Thyroid gland (tissue), 4 donors: ENCODE data around the gene MOCOS. TPM values are rescaled to one million over a fixed set of nuclear protein-coding genes. Genes with fewer than 3 reads are reported as not detected.

ENCODE experiments used
- DNase-seq, 2 donors: peaks; one replicate each; pipeline ENCODE4 v3.0.0-alpha.2; 2019
- H3K27ac ChIP-seq, 3 donors: fragments of 200-600 bp; sonication (generic); 1 replicate in 2 of 3; 2 replicates in 1 of 3; pipeline ENCODE4 v1.5.1; 2016 to 2019; ENCODE audit warnings: mild to moderate bottlenecking in 1 of 3, moderate library complexity in 1 of 3
- H3K27me3 ChIP-seq: fragments of 200-600 bp; sonication (generic); one replicate; pipeline ENCODE4 v1.5.1; 2019
- H3K36me3 ChIP-seq, 2 donors: fragments of 200-600 bp; sonication (generic); one replicate each; pipeline ENCODE4 v1.5.1; 2016 to 2019
- H3K4me1 ChIP-seq, 2 donors: fragments of 200-600 bp; sonication (generic); one replicate each; pipeline ENCODE4 v1.5.1; 2017 to 2019
- H3K4me3 ChIP-seq, 3 donors: fragments of 200-600 bp; sonication (generic); replicated peaks in 1 of 3; 1 replicate in 2 of 3; 2 replicates in 1 of 3; pipeline ENCODE4 v1.5.1; 2016; ENCODE audit warnings: mild to moderate bottlenecking in 1 of 3
- H3K9me3 ChIP-seq: fragments of 200-600 bp; sonication (generic); one replicate; pipeline ENCODE4 v1.5.1; 2017
- POLR2A ChIP-seq, 2 donors: fragments of 450-650 bp; IDR thresholded peaks; one replicate each; pipeline ENCODE4 v1.6.1; 2017; ENCODE audit warnings: antibody characterized with exemption in 2 of 2, mild to moderate bottlenecking in 2 of 2, moderate library complexity in 1 of 2
- WGBS, 2 donors: methylation state at CpG; one replicate each; pipeline ENCODE4 v1.1.5; 2017; 5-methylcytosine and 5-hydroxymethylcytosine counted together
- intact Hi-C: fragments of 100-400 bp; cut with DNase I; formaldehyde crosslinking; loops from one replicate; pipeline ENCODE4 v1.15.1; 2023
- total RNA-seq, 4 donors: library from RNA; depleted of rRNA; stranded (reverse); fragments of >200 nt; gene quantifications; one replicate each; pipeline ENCODE4 v1.2.3, GENCODE V29; 2016
- TF ChIP-seq, protein P1 (sequence below), 6 experiments: fragments of 200-600 bp in 3 of 6; fragments of 450-650 bp in 3 of 6; sonication (generic) in 3 of 6; IDR thresholded peaks; one replicate each; pipeline ENCODE4 v1.5.1; 2016 to 2019; ENCODE audit warnings: antibody characterized with exemption in 6 of 6, mild to moderate bottlenecking in 2 of 6, inconsistent platforms in 1 of 6, moderate library complexity in 1 of 6

MOCOS gene
- total RNA-seq, 4 donors from 2014 or later: 0.45 to 1.0 (median 0.75) TPM

DNA sequence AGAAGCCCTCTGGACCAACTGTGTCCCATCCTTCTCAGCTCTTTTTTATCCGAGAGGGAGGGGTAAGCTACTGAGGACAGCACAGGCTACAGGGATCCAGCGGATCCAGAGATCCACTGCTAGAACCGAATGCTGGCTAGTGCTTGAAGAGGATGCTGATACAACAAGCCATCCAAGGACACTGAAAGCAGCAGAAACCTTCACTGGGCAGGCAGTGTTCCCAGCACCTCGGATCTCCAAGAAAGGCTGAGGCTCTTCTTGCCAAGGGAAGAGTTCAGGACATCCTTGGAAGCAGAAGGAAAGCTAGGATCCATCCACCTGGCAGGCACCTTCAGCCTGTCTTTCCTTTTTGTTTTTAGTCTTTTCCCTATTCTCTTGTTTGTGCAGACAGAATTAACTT lies 97.0 kb downstream of the MOCOS start:
- H3K36me3 ChIP-seq: no peaks in the 10 kb centered on the region
- no peak overlapping the region for H3K4me3 ChIP-seq
- H3K27ac ChIP-seq: no peak overlapping the region
- intact Hi-C loops: loop anchor here (2.0 to 10.0 kb wide), 2 partner anchors 267 to 529 kb away; no protein-coding TSS in a partner anchor
- WGBS, 2 donors: 40 to 47% methylated on average over 4 of the region's 4 CpGs
- no peaks in the 10 kb centered on the region for H3K9me3 ChIP-seq
- no peaks in the 10 kb centered on the region for H3K4me1 ChIP-seq
- DNase-seq: no peak
- TF ChIP-seq POLR2A (IDR thresholded peaks at IDR 0.05): no peak
- TF ChIP-seq, protein P1, sequence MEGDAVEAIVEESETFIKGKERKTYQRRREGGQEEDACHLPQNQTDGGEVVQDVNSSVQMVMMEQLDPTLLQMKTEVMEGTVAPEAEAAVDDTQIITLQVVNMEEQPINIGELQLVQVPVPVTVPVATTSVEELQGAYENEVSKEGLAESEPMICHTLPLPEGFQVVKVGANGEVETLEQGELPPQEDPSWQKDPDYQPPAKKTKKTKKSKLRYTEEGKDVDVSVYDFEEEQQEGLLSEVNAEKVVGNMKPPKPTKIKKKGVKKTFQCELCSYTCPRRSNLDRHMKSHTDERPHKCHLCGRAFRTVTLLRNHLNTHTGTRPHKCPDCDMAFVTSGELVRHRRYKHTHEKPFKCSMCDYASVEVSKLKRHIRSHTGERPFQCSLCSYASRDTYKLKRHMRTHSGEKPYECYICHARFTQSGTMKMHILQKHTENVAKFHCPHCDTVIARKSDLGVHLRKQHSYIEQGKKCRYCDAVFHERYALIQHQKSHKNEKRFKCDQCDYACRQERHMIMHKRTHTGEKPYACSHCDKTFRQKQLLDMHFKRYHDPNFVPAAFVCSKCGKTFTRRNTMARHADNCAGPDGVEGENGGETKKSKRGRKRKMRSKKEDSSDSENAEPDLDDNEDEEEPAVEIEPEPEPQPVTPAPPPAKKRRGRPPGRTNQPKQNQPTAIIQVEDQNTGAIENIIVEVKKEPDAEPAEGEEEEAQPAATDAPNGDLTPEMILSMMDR (IDR thresholded peaks at IDR 0.05): no peak
- no peaks in the 10 kb centered on the region for H3K27me3 ChIP-seq

DNA sequence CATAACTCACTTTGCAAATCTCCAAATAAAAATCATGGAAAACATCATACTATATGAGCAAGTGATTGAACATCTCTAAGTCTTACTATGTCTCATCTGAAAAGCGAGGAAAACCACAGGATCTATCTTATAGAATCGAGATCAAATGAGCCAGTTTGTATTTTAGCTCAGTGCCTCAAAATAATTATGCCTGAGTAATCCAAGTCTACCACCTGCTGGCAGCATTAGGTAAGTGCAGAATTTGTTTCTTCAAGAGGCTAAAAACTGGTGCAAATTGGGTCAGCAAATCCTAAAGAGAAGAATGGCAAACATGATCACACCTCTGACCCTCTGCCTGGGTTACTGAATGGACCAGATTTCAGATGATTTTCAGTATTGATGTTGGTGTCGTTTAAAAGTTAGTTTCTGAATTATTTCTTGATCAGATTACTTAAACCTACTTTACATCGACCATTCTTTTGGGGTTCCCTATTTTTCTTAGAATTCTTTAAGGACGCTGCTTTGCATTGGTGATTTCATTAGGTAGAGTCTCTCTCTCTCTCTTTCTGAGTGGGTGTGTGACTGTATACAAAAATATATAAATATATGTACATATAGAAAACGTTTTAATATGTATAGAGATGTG lies 97.5 kb downstream of the MOCOS start:
- intact Hi-C loops: loop anchor here (2.0 to 10.0 kb wide), 3 partner anchors 187 to 530 kb away; no protein-coding TSS in a partner anchor

DNA sequence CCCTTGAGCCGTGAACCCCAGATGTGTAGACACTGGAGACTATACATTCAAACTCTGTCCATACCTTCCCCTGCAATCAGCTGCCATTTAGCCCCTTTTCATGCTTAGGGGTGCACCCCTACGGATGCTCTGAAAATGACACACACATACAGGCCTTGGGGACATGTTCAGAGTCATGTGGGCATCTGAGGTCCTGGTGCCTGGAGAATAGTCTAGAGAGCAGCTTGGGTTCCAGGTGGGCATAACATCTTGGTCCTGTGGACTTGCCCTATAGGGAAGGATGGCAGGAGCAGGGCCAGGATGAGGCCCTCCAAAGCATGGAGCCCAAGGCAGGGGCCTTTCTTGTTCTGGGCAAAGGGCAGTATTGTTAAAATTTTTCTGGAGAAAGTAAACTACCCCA lies 100.4 kb downstream of the MOCOS start:
- intact Hi-C loops: loop anchor here (5.0 to 10.0 kb wide), 2 partner anchors 190 to 533 kb away; no protein-coding TSS in a partner anchor
- no peaks in the 10 kb centered on the region for H3K9me3 ChIP-seq
- no peak overlapping the region for H3K27ac ChIP-seq
- no peak overlapping the region for H3K4me3 ChIP-seq
- H3K36me3 ChIP-seq: no peaks in the 10 kb centered on the region
- TF ChIP-seq, protein P1 (IDR thresholded peaks at IDR 0.05): no peak
- no peak for TF ChIP-seq POLR2A (IDR thresholded peaks at IDR 0.05)
- 84 to 97% methylated on average over 2 of the region's 2 CpGs for WGBS, 2 donors
- no peaks in the 10 kb centered on the region for H3K27me3 ChIP-seq
- DNase-seq: no peak
- no peaks in the 10 kb centered on the region for H3K4me1 ChIP-seq

More for the DNA sequence above, 97.5 kb downstream of the MOCOS start:
- no peaks in the 10 kb centered on the region for H3K4me1 ChIP-seq
- 30 to 33% methylated on average over 6 of the region's 6 CpGs for WGBS, 2 donors
- H3K27ac ChIP-seq: no peak overlapping the region
- DNase-seq: peak; percentile 37 to 44
- no peak for TF ChIP-seq POLR2A (IDR thresholded peaks at IDR 0.05)
- TF ChIP-seq, protein P1 (IDR thresholded peaks at IDR 0.05): peak; percentile 81 to 93 (median 88)
- H3K9me3 ChIP-seq: no peaks in the 10 kb centered on the region
- no peak overlapping the region for H3K4me3 ChIP-seq
- H3K36me3 ChIP-seq: no peaks in the 10 kb centered on the region
- H3K27me3 ChIP-seq: no peaks in the 10 kb centered on the region

DNA sequence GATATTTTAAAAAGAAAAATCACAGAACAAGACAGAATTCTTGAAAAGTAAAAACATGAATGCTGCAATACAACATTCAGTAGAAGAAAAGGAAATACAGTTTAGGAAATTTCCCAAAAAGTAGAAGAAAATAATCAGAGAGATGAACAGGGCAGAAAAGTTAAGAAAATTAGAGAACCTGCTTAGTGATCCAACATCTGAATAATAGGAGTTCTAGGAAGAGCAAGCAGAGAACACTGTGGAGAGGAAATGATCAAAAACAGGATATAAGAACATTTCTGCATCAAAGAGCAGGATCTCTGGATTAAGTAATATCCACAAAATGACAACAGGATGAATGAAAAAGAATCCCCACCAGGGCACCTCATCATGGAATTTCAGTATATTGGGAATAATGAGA lies 101.4 kb downstream of the MOCOS start:
- DNase-seq: no peak
- Histone ChIP-seq H3K4me1 (no peaks in the 10 kb centered on the region), H3K27ac (no peak overlapping the region), H3K27me3 (no peaks in the 10 kb centered on the region), H3K9me3 (no peaks in the 10 kb centered on the region), H3K36me3 (no peaks in the 10 kb centered on the region), H3K4me3 (no peak overlapping the region)
- no peak for TF ChIP-seq POLR2A (IDR thresholded peaks at IDR 0.05)
- TF ChIP-seq, protein P1 (IDR thresholded peaks at IDR 0.05): no peak
- intact Hi-C loops: loop anchor here (5.0 to 10.0 kb wide), 2 partner anchors 191 to 534 kb away; no protein-coding TSS in a partner anchor

DNA sequence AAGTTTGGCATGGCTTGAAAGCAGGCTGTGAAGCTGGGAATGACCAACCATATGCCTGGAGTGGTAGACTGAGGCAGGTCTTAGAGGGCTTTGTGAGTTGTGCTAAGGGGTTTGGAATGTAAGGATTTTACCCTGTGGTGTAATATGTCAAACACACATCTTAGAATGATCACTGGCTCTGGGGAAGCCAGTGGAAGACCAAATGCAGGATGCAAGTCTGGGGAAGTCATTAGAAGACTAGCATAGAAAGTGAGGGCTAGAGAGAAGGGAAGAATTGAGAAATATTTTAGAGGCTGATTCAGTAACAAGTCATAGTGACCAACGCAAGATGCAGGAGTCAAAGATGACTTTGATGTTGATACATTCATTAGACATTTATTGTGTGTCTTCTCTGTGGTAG lies 106.7 kb downstream of the MOCOS start:
- no peak overlapping the region for H3K27ac ChIP-seq
- 94 to 95% methylated on average over 1 of the region's 1 CpG for WGBS, 2 donors
- no peaks in the 10 kb centered on the region for H3K27me3 ChIP-seq
- H3K4me3 ChIP-seq: no peak overlapping the region
- H3K36me3 ChIP-seq: no peaks in the 10 kb centered on the region
- DNase-seq: no peak
- intact Hi-C loops: no loop called here
- H3K4me1 ChIP-seq: peaks cover 0 to 4% of the 10 kb centered on the region in 2 donors
- no peaks in the 10 kb centered on the region for H3K9me3 ChIP-seq
- TF ChIP-seq, protein P1 (IDR thresholded peaks at IDR 0.05): no peak
- no peak for TF ChIP-seq POLR2A (IDR thresholded peaks at IDR 0.05)
